HCT116 (cell line): ENCODE results near the gene CPTP. TPM values are rescaled to one million over a fixed set of nuclear protein-coding genes. Genes with fewer than 3 reads are reported as not detected.
A peak's percentile ranks its signal among the peaks of the same experiment; 100 is the strongest.

Experiments used
- ATAC-seq: fragments of 200-7000 bp; cut with Tn5 transposase; 2 replicates; pipeline ENCODE4 v1.9.1; 2020; ENCODE audit warnings: mild to moderate bottlenecking, moderate library complexity
- BruUV-seq: library from RNA; stranded (reverse); fragments of 400-500 nt; replicated peaks from 2 replicates; lab custom pipeline; 2021; lab: Mats Ljungman, UMichigan
- CTCF ChIA-PET: fragments of 300-600 bp; sonication (Branson Sonifier 250); formaldehyde crosslinking; loops from one replicate; lab custom pipeline; 2021; ENCODE audit warnings: antibody characterized with exemption; lab: Charles Lee
- POLR2A ChIA-PET: fragments of 300-600, 350-600 bp; sonication (Branson Sonifier 250); formaldehyde crosslinking; loops from one replicate; lab custom pipeline; 2021; ENCODE audit warnings: antibody characterized with exemption; lab: Charles Lee
- RAD21 ChIA-PET, 2 experiments: fragments of 300-600 bp; sonication (Branson Sonifier 250); formaldehyde crosslinking; loops; one replicate each; lab custom pipeline; 2023; ENCODE audit warnings: low total read pairs in 2 of 2; ENCODE audit not compliant: uncharacterized antibody in 2 of 2, unreplicated experiment in 2 of 2, low non-redundant PET in 1 of 2; lab: Charles Lee
- DNase-seq: peaks from one replicate; pipeline ENCODE4 v3.0.0-alpha.2; 2010; ENCODE audit warnings: low read depth, low spot score
- H2AFZ ChIP-seq: fragments of 200-600 bp; shearing (Covaris generic), sonication (generic); 2 replicates; pipeline ENCODE4 v1.6.1; 2017; ENCODE audit warnings: low read depth, mixed run types, mixed read lengths, antibody characterized with exemption, low read length; ENCODE audit not compliant: poor library complexity, severe bottlenecking
- H3K27ac ChIP-seq: 2 replicates; pipeline ENCODE4 v1.5.1; 2012; ENCODE audit warnings: low read depth, low read length
- H3K27me3 ChIP-seq: fragments of 200-600 bp; sonication (generic); 2 replicates; pipeline ENCODE4 v1.6.1; 2016; ENCODE audit warnings: mixed run types, low read length, mixed read lengths; ENCODE audit not compliant: insufficient read depth
- H3K36me3 ChIP-seq, 2 experiments: fragments of 200-500 bp in 1 of 2; fragments of 200-600 bp in 1 of 2; sonication (Bioruptor generic) in 1 of 2; sonication (generic) in 1 of 2; 2 replicates each; pipeline versions ENCODE4 v1.5.1 to v1.6.1; 2014 to 2016; ENCODE audit warnings: low read length in 2 of 2, inconsistent platforms in 1 of 2, mixed read lengths in 1 of 2, mixed run types in 1 of 2; ENCODE audit not compliant: insufficient read depth in 2 of 2, control insufficient read depth in 1 of 2
- H3K4me1 ChIP-seq, 2 experiments: fragments of 200-600 bp in 1 of 2; sonication (generic) in 1 of 2; 2 replicates each; pipeline versions ENCODE4 v1.5.1 to v1.6.1; 2012 to 2017; ENCODE audit warnings: low read length in 2 of 2, inconsistent platforms in 1 of 2, mild to moderate bottlenecking in 1 of 2, mixed read lengths in 1 of 2, mixed run types in 1 of 2, moderate library complexity in 1 of 2; ENCODE audit not compliant: insufficient read depth in 2 of 2, control insufficient read depth in 1 of 2
- H3K4me2 ChIP-seq: fragments of 200-600 bp; sonication (generic); 2 replicates; pipeline ENCODE4 v1.6.1; 2017; ENCODE audit warnings: mixed run types, low read length, mixed read lengths
- H3K4me3 ChIP-seq, 2 experiments: fragments of 200-600 bp in 1 of 2; sonication (generic) in 1 of 2; replicated peaks in 1 of 2; 2 replicates each; pipeline ENCODE4 v1.5.1; 2011 to 2016; ENCODE audit warnings: low read length in 2 of 2, control low read depth in 1 of 2, low read depth in 1 of 2, mild to moderate bottlenecking in 1 of 2, mixed read lengths in 1 of 2, mixed run types in 1 of 2
- H3K79me2 ChIP-seq: fragments of 200-600 bp; sonication (generic); 2 replicates; pipeline ENCODE4 v1.6.1; 2017; ENCODE audit warnings: mild to moderate bottlenecking, mixed run types, low read length, moderate library complexity, mixed read lengths; ENCODE audit not compliant: insufficient read depth
- H3K9ac ChIP-seq: fragments of 200-600 bp; sonication (generic); 2 replicates; pipeline ENCODE4 v1.6.1; 2016; ENCODE audit warnings: low read length, mixed read lengths
- H3K9me2 ChIP-seq: fragments of 200-600 bp; sonication (generic), shearing (Covaris generic); 2 replicates; pipeline ENCODE4 v1.6.1; 2017; ENCODE audit warnings: mixed run types, mild to moderate bottlenecking, moderate library complexity; ENCODE audit not compliant: insufficient read depth
- H3K9me3 ChIP-seq, 2 experiments: fragments of 200-500 bp in 1 of 2; fragments of 200-600 bp in 1 of 2; sonication (Bioruptor generic) in 1 of 2; sonication (generic) in 1 of 2; 2 replicates each; pipeline ENCODE4 v1.6.1; 2014 to 2017; ENCODE audit warnings: low read length in 2 of 2, mixed read lengths in 2 of 2, inconsistent platforms in 1 of 2, low read depth in 1 of 2, mild to moderate bottlenecking in 1 of 2, mixed run types in 1 of 2, moderate library complexity in 1 of 2; ENCODE audit not compliant: control insufficient read depth in 1 of 2, insufficient read depth in 1 of 2
- H4K20me1 ChIP-seq: fragments of 200-600 bp; sonication (generic), shearing (Covaris generic); 2 replicates; pipeline ENCODE4 v1.6.1; 2017; ENCODE audit warnings: mixed run types, mild to moderate bottlenecking, moderate library complexity; ENCODE audit not compliant: insufficient read depth
- CBX3 ChIP-seq: IDR thresholded peaks from 2 replicates; pipeline ENCODE4 v1.6.1; 2012; ENCODE audit warnings: low read depth
- CEBPB ChIP-seq: IDR thresholded peaks from 2 replicates; pipeline ENCODE4 v1.6.1; 2012; ENCODE audit warnings: low read depth
- JUND ChIP-seq: IDR thresholded peaks from 2 replicates; pipeline ENCODE4 v1.6.1; 2012
- YY1 ChIP-seq: IDR thresholded peaks from 2 replicates; pipeline ENCODE4 v1.6.1; 2011; ENCODE audit warnings: low read length, low read depth, moderate library complexity, mild to moderate bottlenecking; ENCODE audit not compliant: insufficient replicate concordance; ENCODE audit errors: extremely low read depth
- ZNF274 ChIP-seq: fragments of 200-500 bp; sonication (Bioruptor generic); IDR thresholded peaks from 2 replicates; pipeline ENCODE4 v1.6.1; 2014; ENCODE audit warnings: mild to moderate bottlenecking, low read depth, low read length, inconsistent platforms
- intact Hi-C: fragments of 100-400 bp; cut with micrococcal nuclease; formaldehyde crosslinking; loops from 2 replicates; pipeline ENCODE4 v1.10.0; 2022
- total RNA-seq: library from RNA; stranded (reverse); gene quantifications from one replicate; pipeline ENCODE4 v1.2.1, GENCODE V29; 2021; ENCODE audit not compliant: unreplicated experiment
- TF ChIP-seq, protein P1 (sequence below): IDR thresholded peaks from 2 replicates; pipeline ENCODE4 v1.6.1; 2012
- TF ChIP-seq, protein P2 (sequence below): IDR thresholded peaks from 2 replicates; pipeline ENCODE4 v1.6.1; 2011; ENCODE audit warnings: mild to moderate bottlenecking, low read length, moderate library complexity; ENCODE audit not compliant: insufficient replicate concordance; ENCODE audit errors: extremely low read depth

CPTP gene
- total RNA-seq, 1 experiment from 2014 or later: 16.3 TPM

DNA sequence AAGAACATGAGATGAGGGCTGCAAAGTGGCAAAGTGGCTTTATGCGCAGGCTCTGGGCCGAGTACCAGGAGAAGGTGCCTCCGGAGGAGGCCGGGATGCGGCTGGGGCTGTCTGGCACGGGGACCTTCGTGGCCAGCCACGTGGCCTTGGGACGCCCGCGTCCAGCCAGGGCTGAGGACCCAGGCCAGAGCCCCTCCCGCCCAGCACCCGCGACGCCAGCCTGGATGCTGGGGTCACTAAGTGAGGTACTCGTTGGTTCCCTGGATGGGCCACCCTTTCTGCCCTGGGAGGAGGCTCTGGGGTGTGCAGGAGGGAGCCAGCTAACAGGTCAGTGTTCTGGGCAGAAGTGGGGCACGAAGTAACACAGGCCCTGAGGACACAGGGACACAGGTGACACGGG lies 31.8 kb upstream of the CPTP start (continued):
- no peak for TF ChIP-seq JUND
- TF ChIP-seq CBX3: no peak
- TF ChIP-seq YY1: no peak
- no peak for TF ChIP-seq ZNF274

DNA sequence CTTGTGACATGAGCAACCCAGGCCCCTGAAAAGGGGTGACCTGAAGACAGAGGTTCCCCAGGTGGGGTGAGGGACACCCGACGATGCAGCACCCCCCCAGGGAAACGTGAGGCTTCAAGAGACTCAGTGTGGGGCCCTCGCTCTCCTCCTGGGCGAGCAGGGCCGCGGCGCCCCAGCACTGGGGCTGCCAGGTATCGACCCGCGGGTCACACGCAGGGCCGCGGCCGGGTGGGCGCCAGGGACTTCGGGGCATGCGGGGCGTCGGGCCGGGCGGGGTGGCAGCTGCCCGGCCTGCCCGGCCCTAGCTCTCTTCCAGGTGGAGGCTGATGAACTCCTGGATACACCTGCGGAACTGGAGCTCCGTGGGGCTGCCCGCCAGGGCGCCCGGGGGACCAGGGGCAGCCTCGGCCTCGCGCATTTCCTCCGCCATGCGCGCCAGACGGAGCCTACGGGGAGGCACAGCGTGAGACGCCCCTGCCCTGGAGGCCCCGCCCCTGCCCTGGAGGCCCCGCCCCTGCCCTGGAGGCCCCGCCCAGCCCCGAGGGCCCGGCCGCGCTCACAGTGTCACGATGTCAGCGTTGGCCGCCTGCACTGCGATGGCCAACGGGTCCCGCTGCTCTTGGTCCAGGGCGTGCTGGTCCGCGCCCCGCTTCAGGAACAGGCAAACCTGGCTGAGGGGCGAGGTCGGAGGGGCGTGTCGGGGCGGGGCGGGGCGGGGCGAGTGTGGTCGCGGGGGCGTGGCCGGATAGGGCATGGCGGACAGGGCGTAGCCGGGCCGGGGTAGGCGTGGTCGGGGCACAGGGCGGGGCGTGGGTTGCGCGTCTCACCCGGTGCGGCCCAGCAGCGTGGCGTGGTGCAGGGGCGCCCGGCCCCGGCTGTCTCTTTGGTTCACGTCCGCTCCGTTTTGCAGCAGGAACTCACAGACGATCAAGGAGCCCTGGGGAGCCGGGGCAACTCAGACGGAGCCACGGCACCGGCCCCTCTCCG lies 31.0 kb upstream of the CPTP start:
- CTCF ChIA-PET: no interaction called here
- H3K4me2 ChIP-seq: peak overlapping the region; percentile 36; the same call in 1 of the 2 replicates

More for the DNA sequence above, 31.0 kb upstream of the CPTP start:
- H3K4me3 ChIP-seq: no peak overlapping the region
- H4K20me1 ChIP-seq: no peaks in the 10 kb centered on the region
- ATAC-seq (peak; percentile 78), DNase-seq (no peak)
- no peaks in the 10 kb centered on the region for H3K9me3 ChIP-seq
- intact Hi-C loops: no loop called here
- TF ChIP-seq CEBPB: no peak
- TF ChIP-seq, protein P1, sequence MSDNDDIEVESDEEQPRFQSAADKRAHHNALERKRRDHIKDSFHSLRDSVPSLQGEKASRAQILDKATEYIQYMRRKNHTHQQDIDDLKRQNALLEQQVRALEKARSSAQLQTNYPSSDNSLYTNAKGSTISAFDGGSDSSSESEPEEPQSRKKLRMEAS: no peak
- TF ChIP-seq, protein P2, sequence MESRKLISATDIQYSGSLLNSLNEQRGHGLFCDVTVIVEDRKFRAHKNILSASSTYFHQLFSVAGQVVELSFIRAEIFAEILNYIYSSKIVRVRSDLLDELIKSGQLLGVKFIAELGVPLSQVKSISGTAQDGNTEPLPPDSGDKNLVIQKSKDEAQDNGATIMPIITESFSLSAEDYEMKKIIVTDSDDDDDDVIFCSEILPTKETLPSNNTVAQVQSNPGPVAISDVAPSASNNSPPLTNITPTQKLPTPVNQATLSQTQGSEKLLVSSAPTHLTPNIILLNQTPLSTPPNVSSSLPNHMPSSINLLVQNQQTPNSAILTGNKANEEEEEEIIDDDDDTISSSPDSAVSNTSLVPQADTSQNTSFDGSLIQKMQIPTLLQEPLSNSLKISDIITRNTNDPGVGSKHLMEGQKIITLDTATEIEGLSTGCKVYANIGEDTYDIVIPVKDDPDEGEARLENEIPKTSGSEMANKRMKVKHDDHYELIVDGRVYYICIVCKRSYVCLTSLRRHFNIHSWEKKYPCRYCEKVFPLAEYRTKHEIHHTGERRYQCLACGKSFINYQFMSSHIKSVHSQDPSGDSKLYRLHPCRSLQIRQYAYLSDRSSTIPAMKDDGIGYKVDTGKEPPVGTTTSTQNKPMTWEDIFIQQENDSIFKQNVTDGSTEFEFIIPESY: no peak
- H3K27ac ChIP-seq: peak overlapping the region; percentile 43; the same call in 1 of the 2 replicates
- no peaks in the 10 kb centered on the region for H3K9me2 ChIP-seq
- RAD21 ChIA-PET: interaction anchor here in 1 of 2 experiments (0.6 kb wide), 1 partner anchor 81 kb away, joined by 3 read pairs; no protein-coding TSS in a partner anchor
- H3K36me3 ChIP-seq: no peaks in the 10 kb centered on the region
- peaks cover 14 to 34% of the 10 kb centered on the region in 2 experiments for H3K4me1 ChIP-seq
- POLR2A ChIA-PET: no interaction called here
- no peak overlapping the region for H2AFZ ChIP-seq
- H3K79me2 ChIP-seq: no peaks in the 10 kb centered on the region
- no TSS peak for BruUV-seq
- no peak overlapping the region for H3K9ac ChIP-seq
- no peaks in the 10 kb centered on the region for H3K27me3 ChIP-seq
